Skeletal muscle satellite cell (primary cell): ENCODE data around the gene GRIN1.

ENCODE experiments used
- H3K27me3 ChIP-seq: 2 replicates; pipeline ENCODE4 v1.7.0; 2013; ENCODE audit warnings: low read length; ENCODE audit not compliant: control insufficient read depth, insufficient read depth
- H3K36me3 ChIP-seq: 2 replicates; pipeline ENCODE4 v1.7.0; 2013; ENCODE audit warnings: mild to moderate bottlenecking, control low read depth, low read length; ENCODE audit not compliant: insufficient read depth
- H3K4me1 ChIP-seq: 2 replicates; pipeline ENCODE4 v1.7.0; 2013; ENCODE audit warnings: low read length; ENCODE audit not compliant: control insufficient read depth, insufficient read depth
- H3K4me2 ChIP-seq: 2 replicates; pipeline ENCODE4 v1.7.0; 2013; ENCODE audit warnings: mild to moderate bottlenecking, low read length
- H3K4me3 ChIP-seq: 2 replicates; pipeline ENCODE4 v1.7.0; 2013; ENCODE audit warnings: low read length
- H3K9ac ChIP-seq: 2 replicates; pipeline ENCODE4 v1.7.0; 2013; ENCODE audit warnings: mild to moderate bottlenecking, low read depth, low read length, moderate library complexity
- H3K9me3 ChIP-seq: replicated peaks from 2 replicates; pipeline ENCODE4 v1.7.0; 2013; ENCODE audit warnings: mild to moderate bottlenecking, control low read depth, low read length

The GRIN1 gene

DNA sequence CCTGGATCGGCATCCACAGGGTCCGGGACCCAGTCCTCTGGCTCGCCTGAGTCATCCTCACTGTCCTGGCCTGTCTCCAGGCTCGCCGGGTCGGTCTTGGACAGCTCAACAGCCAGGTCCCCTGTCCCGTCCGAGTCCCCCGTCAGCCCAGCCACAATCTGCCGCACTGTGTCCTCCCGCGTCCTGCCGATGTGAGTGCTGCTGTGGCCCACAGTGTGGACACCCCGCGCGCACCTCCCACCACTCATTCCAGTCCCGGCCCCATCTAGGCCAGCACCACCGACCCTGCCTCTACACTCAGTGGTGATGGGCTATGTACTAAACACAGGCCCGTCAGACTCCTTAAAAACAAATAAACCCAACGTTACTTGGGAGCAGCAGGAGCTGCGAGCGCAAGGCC lies 42.7 kb downstream of the GRIN1 start:
- Histone ChIP-seq H3K27me3 (no peaks in the 10 kb centered on the region), H3K36me3 (peaks cover 73% of the 10 kb centered on the region), H3K4me3 (no peak overlapping the region), H3K9ac (no peak overlapping the region), H3K4me2 (no peak overlapping the region), H3K9me3 (no peaks in the 10 kb centered on the region), H3K4me1 (peaks cover 4% of the 10 kb centered on the region)

- Histone ChIP-seq H3K36me3 (peaks cover 65% of the 10 kb centered on the region), H3K9me3 (no peaks in the 10 kb centered on the region), H3K27me3 (no peaks in the 10 kb centered on the region), H3K4me3 (no peak overlapping the region), H3K9ac (no peak overlapping the region), H3K4me1 (peaks cover 15% of the 10 kb centered on the region), H3K4me2 (no peak overlapping the region)
These were observed 43.9 kb downstream of the GRIN1 start for GRCh38 chr9:137182836-137183235.

DNA sequence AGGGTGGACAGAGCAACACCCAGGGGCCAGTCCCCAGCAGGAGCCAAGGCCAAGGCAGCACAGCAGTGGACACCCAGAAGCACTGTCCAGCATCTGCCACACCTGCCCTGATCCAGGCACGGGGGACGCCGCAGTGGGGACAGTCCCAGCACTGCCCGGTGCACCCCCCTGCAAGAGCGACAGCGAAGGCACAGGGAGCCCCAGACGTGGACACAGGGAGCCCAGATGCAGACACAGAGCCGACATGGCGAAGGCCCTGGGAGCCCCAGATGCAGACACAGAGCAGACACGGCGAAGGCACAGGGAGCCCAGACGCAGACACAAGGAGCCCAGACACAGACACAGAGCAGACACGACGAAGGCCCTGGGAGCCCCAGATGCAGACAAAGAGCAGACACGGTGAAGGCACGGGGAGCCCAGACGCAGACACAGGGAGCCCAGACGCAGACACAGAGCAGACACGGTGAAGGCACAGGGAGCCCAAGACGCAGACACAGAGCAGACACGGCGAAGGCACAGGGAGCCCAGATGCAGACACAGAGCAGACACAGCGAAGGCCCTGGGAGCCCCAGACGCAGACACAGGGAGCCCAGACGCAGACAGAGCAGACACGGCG lies 45.1 kb downstream of the GRIN1 start:
- H3K4me3 ChIP-seq = no peak overlapping the region

DNA sequence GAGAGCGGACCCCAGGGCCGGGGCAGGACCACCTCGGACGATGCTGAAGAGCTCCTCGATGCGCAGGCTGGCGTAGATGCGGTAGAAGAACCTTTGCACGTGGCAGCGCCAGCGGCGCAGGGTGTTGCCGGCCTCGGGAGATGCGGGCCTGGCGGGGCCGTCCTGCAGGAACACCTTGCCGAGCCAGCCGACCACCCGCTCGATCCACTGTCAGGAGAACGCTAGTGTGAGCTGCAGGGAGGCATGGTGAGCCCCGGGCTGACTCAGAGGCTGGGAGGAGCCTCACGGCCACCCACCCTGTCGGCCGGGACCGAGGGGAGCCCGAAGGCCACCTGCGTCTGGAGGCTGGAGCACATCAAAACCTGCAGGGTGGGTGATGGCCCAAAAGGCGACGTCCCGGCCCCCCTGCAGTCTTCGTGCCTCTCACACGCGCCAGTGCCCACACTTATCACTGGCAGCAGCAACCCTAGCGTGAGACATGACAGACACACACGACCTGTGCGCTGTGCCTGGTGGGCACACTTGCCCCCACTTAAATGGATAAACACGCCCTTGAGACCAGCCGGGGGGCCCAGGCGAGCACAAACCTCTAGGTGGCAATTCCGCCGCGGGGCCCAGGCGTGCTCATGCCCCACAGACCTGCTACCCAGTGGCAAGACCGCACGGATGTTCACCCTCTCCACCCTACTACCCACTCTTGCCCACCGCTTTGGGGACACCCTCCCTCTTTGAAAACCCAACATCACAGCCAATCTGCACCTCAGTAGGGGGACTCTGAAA lies 46.1 kb downstream of the GRIN1 start:
- H3K9ac ChIP-seq = no peak overlapping the region
- peaks cover 48% of the 10 kb centered on the region for H3K36me3 ChIP-seq

More for the DNA sequence above, 45.1 kb downstream of the GRIN1 start:
- Histone ChIP-seq H3K36me3 (peaks cover 54% of the 10 kb centered on the region), H3K4me1 (peaks cover 15% of the 10 kb centered on the region), H3K9me3 (no peaks in the 10 kb centered on the region), H3K9ac (no peak overlapping the region), H3K27me3 (no peaks in the 10 kb centered on the region), H3K4me2 (no peak overlapping the region)

DNA sequence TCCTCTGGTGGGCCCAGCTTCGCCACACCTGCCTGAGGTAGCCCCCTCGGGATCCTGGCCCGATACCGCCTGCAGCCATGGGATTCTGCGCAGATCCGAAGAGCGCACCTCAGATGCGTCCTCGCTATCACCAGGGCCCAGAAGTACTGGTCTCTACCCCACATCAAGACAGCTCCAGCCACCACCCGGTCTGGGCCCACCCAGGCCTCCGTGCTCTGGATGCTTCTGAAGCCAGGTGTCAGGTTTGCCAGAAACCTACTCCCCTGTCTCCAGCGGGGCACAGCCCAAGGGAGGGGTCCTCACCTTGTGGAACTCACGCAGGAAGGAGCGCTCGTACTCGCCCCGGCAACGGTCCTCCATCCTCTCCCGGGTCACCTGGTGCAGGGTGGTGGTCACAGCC lies 47.0 kb downstream of the GRIN1 start:
- no peak overlapping the region for H3K9ac ChIP-seq
- no peaks in the 10 kb centered on the region for H3K9me3 ChIP-seq
- peaks cover 25% of the 10 kb centered on the region for H3K4me1 ChIP-seq
- no peak overlapping the region for H3K4me2 ChIP-seq
- no peak overlapping the region for H3K4me3 ChIP-seq
- peaks cover 51% of the 10 kb centered on the region for H3K36me3 ChIP-seq
- H3K27me3 ChIP-seq = no peaks in the 10 kb centered on the region

More for the DNA sequence above, 46.1 kb downstream of the GRIN1 start:
- Histone ChIP-seq H3K4me2 (no peak overlapping the region), H3K27me3 (no peaks in the 10 kb centered on the region), H3K9me3 (no peaks in the 10 kb centered on the region), H3K4me3 (no peak overlapping the region), H3K4me1 (peaks cover 23% of the 10 kb centered on the region)

GRCh38 chr9:137186385-137186784 lies 47.4 kb downstream of the GRIN1 start:
- Histone ChIP-seq H3K4me3 (no peak overlapping the region), H3K9ac (no peak overlapping the region)

GRCh38 chr9:137187386-137187785 lies 48.4 kb downstream of the GRIN1 start:
- H3K9ac ChIP-seq = peak overlapping the region; percentile 95
- H3K27me3 ChIP-seq = no peaks in the 10 kb centered on the region
- no peaks in the 10 kb centered on the region for H3K9me3 ChIP-seq
- peak overlapping the region; percentile 91 for H3K4me2 ChIP-seq
- H3K4me1 ChIP-seq = peaks cover 25% of the 10 kb centered on the region
- peaks cover 55% of the 10 kb centered on the region for H3K36me3 ChIP-seq
- H3K4me3 ChIP-seq = peak overlapping the region; percentile 95

More at GRCh38 chr9:137186385-137186784, 47.4 kb downstream of the GRIN1 start:
- H3K27me3 ChIP-seq = no peaks in the 10 kb centered on the region
- H3K4me1 ChIP-seq = peaks cover 25% of the 10 kb centered on the region
- H3K36me3 ChIP-seq = peaks cover 51% of the 10 kb centered on the region
- peak overlapping the region; percentile 91 for H3K4me2 ChIP-seq
- H3K9me3 ChIP-seq = no peaks in the 10 kb centered on the region

GRCh38 chr9:137188086-137188489 lies 49.1 kb downstream of the GRIN1 start:
- Histone ChIP-seq H3K9ac (peak overlapping the region; percentile 95), H3K4me3 (peak overlapping the region; percentile 95), H3K9me3 (no peaks in the 10 kb centered on the region), H3K4me1 (peaks cover 25% of the 10 kb centered on the region), H3K27me3 (no peaks in the 10 kb centered on the region), H3K36me3 (peaks cover 53% of the 10 kb centered on the region), H3K4me2 (peak overlapping the region; percentile 91)

GRCh38 chr9:137188490-137189296 lies 49.7 kb downstream of the GRIN1 start, which contains the start of the genes ANAPC2 and SSNA1:
TSS of gene ANAPC2 (minus strand) at chr9:137188560. CDS start at chr9:137188532, 28 bp downstream.
TSS of gene SSNA1 (plus strand) at chr9:137188676. CDS start at chr9:137188727, 51 bp downstream.
- Histone ChIP-seq H3K4me3 (peak within 1 kb of the TSS; percentile 95), H3K9me3 (no peaks in the 10 kb centered on the region), H3K27me3 (no peaks in the 10 kb centered on the region), H3K4me1 (peaks cover 25% of the 10 kb centered on the region), H3K4me2 (peak within 1 kb of the TSS; percentile 94), H3K36me3 (peaks cover 47% of the 10 kb centered on the region), H3K9ac (peak within 1 kb of the TSS; percentile 95)

DNA sequence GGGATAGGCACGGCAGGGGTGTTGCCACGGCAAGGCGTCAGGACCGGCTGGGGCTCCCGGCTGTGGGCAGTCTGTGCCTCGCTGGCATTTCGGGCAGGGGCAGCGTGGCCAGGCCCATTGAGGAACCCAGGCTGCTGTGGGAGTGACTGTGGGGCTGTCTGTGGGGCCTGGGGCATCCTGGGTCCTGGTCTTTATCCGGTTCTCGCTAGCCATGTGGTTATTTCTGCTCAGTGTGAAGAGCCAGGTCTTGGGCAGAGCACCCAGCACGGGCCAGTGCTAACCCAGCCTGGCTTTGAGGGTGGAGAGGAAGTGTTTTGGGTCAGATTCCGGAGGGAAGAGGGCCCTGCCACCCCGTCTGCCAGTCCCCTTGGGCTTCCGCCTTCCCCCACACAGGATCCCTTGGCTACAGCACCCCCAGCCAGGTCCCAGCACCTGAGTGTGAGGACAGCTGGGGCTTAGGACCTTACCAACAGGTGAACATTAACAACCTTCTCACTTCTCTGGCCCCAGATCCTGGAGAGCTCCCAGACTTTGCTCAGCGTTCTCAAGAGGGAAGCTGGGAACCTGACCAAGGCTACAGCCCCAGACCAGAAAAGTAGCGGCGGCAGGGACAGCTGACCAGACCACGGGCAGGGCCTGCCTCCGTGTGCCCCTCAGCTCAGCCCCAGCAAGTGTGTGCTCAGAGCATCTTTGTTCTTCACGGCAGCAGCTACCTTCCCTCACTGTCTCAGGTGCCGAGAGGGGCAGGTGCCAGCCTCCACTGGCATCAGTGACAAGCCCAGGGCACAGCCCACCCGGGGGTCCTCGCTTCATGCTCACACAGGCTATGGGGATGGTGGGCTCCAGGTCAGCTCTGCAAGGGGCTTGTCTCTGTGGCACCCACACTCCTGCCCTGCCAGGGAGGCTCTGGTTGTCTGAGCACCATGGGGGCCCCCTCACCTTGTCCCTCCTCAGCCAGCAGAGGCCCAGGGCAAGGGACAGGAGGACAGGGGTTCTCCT lies 50.6 kb downstream of the GRIN1 start:
- H3K4me1 ChIP-seq = peaks cover 25% of the 10 kb centered on the region
- no peaks in the 10 kb centered on the region for H3K9me3 ChIP-seq
- H3K4me3 ChIP-seq = peak overlapping the region; percentile 95
- H3K27me3 ChIP-seq = no peaks in the 10 kb centered on the region
- peaks cover 38% of the 10 kb centered on the region for H3K36me3 ChIP-seq
- peak overlapping the region; percentile 95 for H3K9ac ChIP-seq
- H3K4me2 ChIP-seq = peak overlapping the region; percentile 94
